Kidney (tissue), 14 donors: ENCODE results near the gene ASCL3. TPM values are rescaled to one million over a fixed set of nuclear protein-coding genes. Genes with fewer than 3 reads are reported as not detected.

Source experiments
- DNase-seq, 5 donors: peaks; one replicate each; pipeline ENCODE4 v3.0.0-alpha.2; 2013 to 2020
- FAIRE-seq: peaks from 2 replicates; lab custom pipeline; 2012; peaks lifted over from hg19 to GRCh38; lab: Jason Lieb, UNC
- H3K27ac ChIP-seq, 2 donors: one replicate each; pipeline ENCODE4 v1.7.0; 2013; ENCODE audit warnings: low read depth in 2 of 2, low read length in 2 of 2, inconsistent platforms in 1 of 2
- H3K27me3 ChIP-seq: one replicate; pipeline ENCODE4 v1.7.1; 2013; ENCODE audit warnings: low read length, inconsistent platforms; ENCODE audit not compliant: control insufficient read depth, insufficient read depth
- H3K36me3 ChIP-seq, 3 donors: one replicate each; pipeline versions ENCODE4 v1.7.0 to v1.7.1; 2013; ENCODE audit warnings: low read length in 3 of 3, control low read depth in 1 of 3, inconsistent platforms in 1 of 3; ENCODE audit not compliant: insufficient read depth in 3 of 3, control insufficient read depth in 2 of 3
- H3K4me1 ChIP-seq, 3 donors: one replicate each; pipeline versions ENCODE4 v1.7.0 to v1.7.1; 2013; ENCODE audit warnings: low read length in 3 of 3, inconsistent platforms in 1 of 3, low read depth in 1 of 3; ENCODE audit not compliant: control insufficient read depth in 2 of 3, insufficient read depth in 2 of 3
- H3K4me3 ChIP-seq, 3 donors: one replicate each; pipeline versions ENCODE4 v1.7.0 to v1.8.1; 2013; ENCODE audit warnings: low read length in 3 of 3, control low read depth in 1 of 3, inconsistent platforms in 1 of 3
- H3K9ac ChIP-seq, 3 donors: one replicate each; pipeline versions ENCODE4 v1.7.0 to v1.7.1; 2013; ENCODE audit warnings: low read length in 3 of 3, control low read depth in 1 of 3, inconsistent platforms in 1 of 3
- H3K9me3 ChIP-seq, 3 donors: one replicate each; pipeline versions ENCODE4 v1.7.0 to v1.7.1; 2013; ENCODE audit warnings: low read length in 3 of 3, control low read depth in 1 of 3, inconsistent platforms in 1 of 3; ENCODE audit not compliant: control insufficient read depth in 2 of 3, insufficient read depth in 1 of 3
- intact Hi-C: fragments of 100-400 bp; cut with DNase I; formaldehyde crosslinking; loops from one replicate; pipeline ENCODE4 v1.11.1; 2022
- polyA plus RNA-seq: library from polyadenylated mRNA; stranded (reverse); fragments of 350-450 nt; fragmentation: Illumina TruSeq; extraction: RNeasy Lipid Tissue Mini Kit (QIAGEN cat#74804); gene quantifications from one replicate; pipeline ENCODE4 v1.2.3, GENCODE V29; 2014; ENCODE audit warnings: low read depth, low replicate concordance; ENCODE audit not compliant: insufficient read depth
- total RNA-seq: library from RNA; stranded (reverse); fragmentation: NEBNext Ultra II Directional; extraction: Animal tissue kit (Norgen Biotek cat#: 25700); gene quantifications from one replicate; pipeline ENCODE4 v1.2.1, GENCODE V29; 2021
- TF ChIP-seq, protein P1 (sequence below): IDR thresholded peaks from 3 replicates; pipeline ENCODE4 v1.5.1; 2012; ENCODE audit warnings: mild to moderate bottlenecking, moderate library complexity, borderline replicate concordance; ENCODE audit not compliant: insufficient read depth; ENCODE audit errors: extremely low read depth
- donor health status: control.
- donor health status: control.
- donor health status: control.
- donor health status: control.
- donor health status: control.
- donor health status: DM: yes; HTN: yes; CAD: no.
- donor health status: Normal renal cell carcinoma (clear cell type).

ASCL3 gene
- total and polyA plus RNA-seq, 2 donors from 2014 or later, result not detected

GRCh38 chr11:8963569-8964323, 20.9 kb upstream of the ASCL3 start:
- Histone ChIP-seq H3K9ac (peak overlapping the region; percentile 48 to 94 (median 90)), H3K27ac (peak overlapping the region; percentile 85 to 96), H3K4me3 (peak overlapping the region; percentile 69 to 92 (median 78)), H3K9me3 (no peaks in the 10 kb centered on the region), H3K4me1 (peaks cover 0 to 22% (median 10%) of the 10 kb centered on the region in 3 donors), H3K27me3 (no peaks in the 10 kb centered on the region), H3K36me3 (no peaks in the 10 kb centered on the region)
- intact Hi-C loops, result no loop called here
- TF ChIP-seq, protein P1, sequence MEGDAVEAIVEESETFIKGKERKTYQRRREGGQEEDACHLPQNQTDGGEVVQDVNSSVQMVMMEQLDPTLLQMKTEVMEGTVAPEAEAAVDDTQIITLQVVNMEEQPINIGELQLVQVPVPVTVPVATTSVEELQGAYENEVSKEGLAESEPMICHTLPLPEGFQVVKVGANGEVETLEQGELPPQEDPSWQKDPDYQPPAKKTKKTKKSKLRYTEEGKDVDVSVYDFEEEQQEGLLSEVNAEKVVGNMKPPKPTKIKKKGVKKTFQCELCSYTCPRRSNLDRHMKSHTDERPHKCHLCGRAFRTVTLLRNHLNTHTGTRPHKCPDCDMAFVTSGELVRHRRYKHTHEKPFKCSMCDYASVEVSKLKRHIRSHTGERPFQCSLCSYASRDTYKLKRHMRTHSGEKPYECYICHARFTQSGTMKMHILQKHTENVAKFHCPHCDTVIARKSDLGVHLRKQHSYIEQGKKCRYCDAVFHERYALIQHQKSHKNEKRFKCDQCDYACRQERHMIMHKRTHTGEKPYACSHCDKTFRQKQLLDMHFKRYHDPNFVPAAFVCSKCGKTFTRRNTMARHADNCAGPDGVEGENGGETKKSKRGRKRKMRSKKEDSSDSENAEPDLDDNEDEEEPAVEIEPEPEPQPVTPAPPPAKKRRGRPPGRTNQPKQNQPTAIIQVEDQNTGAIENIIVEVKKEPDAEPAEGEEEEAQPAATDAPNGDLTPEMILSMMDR, result no peak
- DNase-seq (peak; percentile 86 to 94 (median 92)), FAIRE-seq (no peak)

- H3K4me3 ChIP-seq, result peak overlapping the region in 2 of 3 donors; percentile 78 to 92
- H3K9me3 ChIP-seq, result no peaks in the 10 kb centered on the region
- intact Hi-C loops, result no loop called here
- H3K4me1 ChIP-seq, result peaks cover 0 to 22% (median 10%) of the 10 kb centered on the region in 3 donors
- no peak for FAIRE-seq
- no peak overlapping the region for H3K27ac ChIP-seq
- no peaks in the 10 kb centered on the region for H3K36me3 ChIP-seq
- no peaks in the 10 kb centered on the region for H3K27me3 ChIP-seq
- TF ChIP-seq, protein P1, result no peak
- no peak for DNase-seq
- peak overlapping the region in 2 of 3 donors; percentile 12 to 21 for H3K9ac ChIP-seq
Measured at GRCh38 chr11:8962841-8963240, 20.0 kb upstream of the ASCL3 start.

GRCh38 chr11:8961401-8961800, 18.6 kb upstream of the ASCL3 start:
- no peak for FAIRE-seq
- Histone ChIP-seq H3K27ac (no peak overlapping the region), H3K9ac (no peak overlapping the region), H3K4me1 (peaks cover 0 to 22% (median 10%) of the 10 kb centered on the region in 3 donors), H3K36me3 (peaks cover 0 to 6% (median 0%) of the 10 kb centered on the region in 3 donors), H3K4me3 (no peak overlapping the region), H3K9me3 (no peaks in the 10 kb centered on the region), H3K27me3 (no peaks in the 10 kb centered on the region)
- no peak for DNase-seq
- TF ChIP-seq, protein P1, result no peak
- intact Hi-C loops, result no loop called here
